Activated CD4-positive, alpha-beta memory T cell treated with anti-CD3 and anti-CD28 coated beads for 36 hours (primary cell): ENCODE measurements around the gene CCDC160. TPM values are rescaled to one million over a fixed set of nuclear protein-coding genes. Genes with fewer than 3 reads are reported as not detected.

Experiments
- total RNA-seq, 2 experiments: library from RNA; stranded (reverse); gene quantifications; one replicate each; pipeline ENCODE4 v1.2.3, GENCODE V29; 2021

Gene CCDC160
- total RNA-seq, 2 experiments from 2014 or later = not detected

Other genes starting within 250 kb of the CCDC160 start
- gene PHF6, start 136.1 kb downstream of the CCDC160 start, total RNA-seq = 10 to 100 TPM; 45.0 to 46.7 TPM
- 100 to 1,000 TPM; 104 to 109 TPM for gene HPRT1, start 223.0 kb downstream of the CCDC160 start, total RNA-seq